HCT116 (cell line): Measurements from ENCODE around the gene HNF4A. TPM values are rescaled to one million over a fixed set of nuclear protein-coding genes. Genes with fewer than 3 reads are reported as not detected.
A peak's percentile ranks its signal among the peaks of the same experiment; 100 is the strongest.

ENCODE experiments used
- ATAC-seq: fragments of 200-7000 bp; cut with Tn5 transposase; 2 replicates; pipeline ENCODE4 v1.9.1; 2020; ENCODE audit warnings: mild to moderate bottlenecking, moderate library complexity
- BruUV-seq: library from RNA; stranded (reverse); fragments of 400-500 nt; replicated peaks from 2 replicates; lab custom pipeline; 2021; lab: Mats Ljungman, UMichigan
- CTCF ChIA-PET: fragments of 300-600 bp; sonication (Branson Sonifier 250); formaldehyde crosslinking; loops from one replicate; lab custom pipeline; 2021; ENCODE audit warnings: antibody characterized with exemption; lab: Charles Lee
- POLR2A ChIA-PET: fragments of 300-600, 350-600 bp; sonication (Branson Sonifier 250); formaldehyde crosslinking; loops from one replicate; lab custom pipeline; 2021; ENCODE audit warnings: antibody characterized with exemption; lab: Charles Lee
- RAD21 ChIA-PET, 2 experiments: fragments of 300-600 bp; sonication (Branson Sonifier 250); formaldehyde crosslinking; loops; one replicate each; lab custom pipeline; 2023; ENCODE audit warnings: low total read pairs in 2 of 2; ENCODE audit not compliant: uncharacterized antibody in 2 of 2, unreplicated experiment in 2 of 2, low non-redundant PET in 1 of 2; lab: Charles Lee
- DNase-seq: peaks from one replicate; pipeline ENCODE4 v3.0.0-alpha.2; 2010; ENCODE audit warnings: low read depth, low spot score
- H2AFZ ChIP-seq: fragments of 200-600 bp; shearing (Covaris generic), sonication (generic); 2 replicates; pipeline ENCODE4 v1.6.1; 2017; ENCODE audit warnings: low read depth, mixed run types, mixed read lengths, antibody characterized with exemption, low read length; ENCODE audit not compliant: poor library complexity, severe bottlenecking
- H3K27ac ChIP-seq: 2 replicates; pipeline ENCODE4 v1.5.1; 2012; ENCODE audit warnings: low read depth, low read length
- H3K27me3 ChIP-seq: fragments of 200-600 bp; sonication (generic); 2 replicates; pipeline ENCODE4 v1.6.1; 2016; ENCODE audit warnings: mixed run types, low read length, mixed read lengths; ENCODE audit not compliant: insufficient read depth
- H3K36me3 ChIP-seq, 2 experiments: fragments of 200-500 bp in 1 of 2; fragments of 200-600 bp in 1 of 2; sonication (Bioruptor generic) in 1 of 2; sonication (generic) in 1 of 2; 2 replicates each; pipeline versions ENCODE4 v1.5.1 to v1.6.1; 2014 to 2016; ENCODE audit warnings: low read length in 2 of 2, inconsistent platforms in 1 of 2, mixed read lengths in 1 of 2, mixed run types in 1 of 2; ENCODE audit not compliant: insufficient read depth in 2 of 2, control insufficient read depth in 1 of 2
- H3K4me1 ChIP-seq, 2 experiments: fragments of 200-600 bp in 1 of 2; sonication (generic) in 1 of 2; 2 replicates each; pipeline versions ENCODE4 v1.5.1 to v1.6.1; 2012 to 2017; ENCODE audit warnings: low read length in 2 of 2, inconsistent platforms in 1 of 2, mild to moderate bottlenecking in 1 of 2, mixed read lengths in 1 of 2, mixed run types in 1 of 2, moderate library complexity in 1 of 2; ENCODE audit not compliant: insufficient read depth in 2 of 2, control insufficient read depth in 1 of 2
- H3K4me2 ChIP-seq: fragments of 200-600 bp; sonication (generic); 2 replicates; pipeline ENCODE4 v1.6.1; 2017; ENCODE audit warnings: mixed run types, low read length, mixed read lengths
- H3K4me3 ChIP-seq, 2 experiments: fragments of 200-600 bp in 1 of 2; sonication (generic) in 1 of 2; replicated peaks in 1 of 2; 2 replicates each; pipeline ENCODE4 v1.5.1; 2011 to 2016; ENCODE audit warnings: low read length in 2 of 2, control low read depth in 1 of 2, low read depth in 1 of 2, mild to moderate bottlenecking in 1 of 2, mixed read lengths in 1 of 2, mixed run types in 1 of 2
- H3K79me2 ChIP-seq: fragments of 200-600 bp; sonication (generic); 2 replicates; pipeline ENCODE4 v1.6.1; 2017; ENCODE audit warnings: mild to moderate bottlenecking, mixed run types, low read length, moderate library complexity, mixed read lengths; ENCODE audit not compliant: insufficient read depth
- H3K9ac ChIP-seq: fragments of 200-600 bp; sonication (generic); 2 replicates; pipeline ENCODE4 v1.6.1; 2016; ENCODE audit warnings: low read length, mixed read lengths
- H3K9me2 ChIP-seq: fragments of 200-600 bp; sonication (generic), shearing (Covaris generic); 2 replicates; pipeline ENCODE4 v1.6.1; 2017; ENCODE audit warnings: mixed run types, mild to moderate bottlenecking, moderate library complexity; ENCODE audit not compliant: insufficient read depth
- H3K9me3 ChIP-seq, 2 experiments: fragments of 200-500 bp in 1 of 2; fragments of 200-600 bp in 1 of 2; sonication (Bioruptor generic) in 1 of 2; sonication (generic) in 1 of 2; 2 replicates each; pipeline ENCODE4 v1.6.1; 2014 to 2017; ENCODE audit warnings: low read length in 2 of 2, mixed read lengths in 2 of 2, inconsistent platforms in 1 of 2, low read depth in 1 of 2, mild to moderate bottlenecking in 1 of 2, mixed run types in 1 of 2, moderate library complexity in 1 of 2; ENCODE audit not compliant: control insufficient read depth in 1 of 2, insufficient read depth in 1 of 2
- H4K20me1 ChIP-seq: fragments of 200-600 bp; sonication (generic), shearing (Covaris generic); 2 replicates; pipeline ENCODE4 v1.6.1; 2017; ENCODE audit warnings: mixed run types, mild to moderate bottlenecking, moderate library complexity; ENCODE audit not compliant: insufficient read depth
- CEBPB ChIP-seq: IDR thresholded peaks from 2 replicates; pipeline ENCODE4 v1.6.1; 2012; ENCODE audit warnings: low read depth
- CTCF ChIP-seq, 3 experiments: fragments of 200-600 bp in 1 of 3; sonication (generic) in 1 of 3; IDR thresholded peaks in 2 of 3; conservative IDR thresholded peaks in 1 of 3; 2 replicates each; pipeline ENCODE4 v1.5.1; 2012 to 2017; ENCODE audit warnings: low read depth in 2 of 3, low read length in 2 of 3, antibody characterized with exemption in 1 of 3, borderline replicate concordance in 1 of 3, control low read depth in 1 of 3, mild to moderate bottlenecking in 1 of 3, mixed read lengths in 1 of 3, mixed run types in 1 of 3, moderate library complexity in 1 of 3; ENCODE audit not compliant: insufficient read depth in 1 of 3
- EGR1 ChIP-seq: IDR thresholded peaks from 2 replicates; pipeline ENCODE4 v1.6.1; 2012; ENCODE audit warnings: low read depth
- ELF1 ChIP-seq: IDR thresholded peaks from 2 replicates; pipeline ENCODE4 v1.6.1; 2012; ENCODE audit warnings: low read depth, borderline replicate concordance
- EZH2phosphoT487 ChIP-seq: fragments of 200-600 bp; IDR thresholded peaks from 2 replicates; pipeline ENCODE4 v1.6.1; 2018; ENCODE audit warnings: antibody characterized with exemption, borderline replicate concordance
- FOSL1 ChIP-seq: IDR thresholded peaks from 2 replicates; pipeline ENCODE4 v1.6.1; 2012; ENCODE audit warnings: low read depth
- JUND ChIP-seq: IDR thresholded peaks from 2 replicates; pipeline ENCODE4 v1.6.1; 2012
- POLR2A ChIP-seq: IDR thresholded peaks from 2 replicates; pipeline ENCODE4 v1.7.0; 2011; ENCODE audit warnings: borderline replicate concordance; ENCODE audit not compliant: insufficient read depth, insufficient read length; ENCODE audit errors: extremely low read depth
- POLR2AphosphoS5 ChIP-seq: IDR thresholded peaks from 2 replicates; pipeline ENCODE4 v1.6.1; 2011; ENCODE audit warnings: mild to moderate bottlenecking, low read depth, low read length, moderate library complexity
- RAD21 ChIP-seq: IDR thresholded peaks from 2 replicates; pipeline ENCODE4 v1.6.1; 2012; ENCODE audit warnings: low read depth, mild to moderate bottlenecking
- SP1 ChIP-seq: IDR thresholded peaks from 2 replicates; pipeline ENCODE4 v1.6.1; 2012; ENCODE audit warnings: low read depth
- SRF ChIP-seq: IDR thresholded peaks from 2 replicates; pipeline ENCODE4 v1.6.1; 2012; ENCODE audit warnings: low read depth
- TCF7L2 ChIP-seq: IDR thresholded peaks from 2 replicates; pipeline ENCODE4 v1.7.0; 2011; ENCODE audit warnings: borderline replicate concordance, inconsistent platforms; ENCODE audit not compliant: insufficient read depth, insufficient read length; ENCODE audit errors: extremely low read depth
- YY1 ChIP-seq: IDR thresholded peaks from 2 replicates; pipeline ENCODE4 v1.6.1; 2011; ENCODE audit warnings: low read length, low read depth, moderate library complexity, mild to moderate bottlenecking; ENCODE audit not compliant: insufficient replicate concordance; ENCODE audit errors: extremely low read depth
- ZFX ChIP-seq: fragments of 450-650 bp; IDR thresholded peaks from 2 replicates; pipeline ENCODE4 v1.6.1; 2017
- ZNF274 ChIP-seq: fragments of 200-500 bp; sonication (Bioruptor generic); IDR thresholded peaks from 2 replicates; pipeline ENCODE4 v1.6.1; 2014; ENCODE audit warnings: mild to moderate bottlenecking, low read depth, low read length, inconsistent platforms
- intact Hi-C: fragments of 100-400 bp; cut with micrococcal nuclease; formaldehyde crosslinking; loops from 2 replicates; pipeline ENCODE4 v1.10.0; 2022
- total RNA-seq: library from RNA; stranded (reverse); gene quantifications from one replicate; pipeline ENCODE4 v1.2.1, GENCODE V29; 2021; ENCODE audit not compliant: unreplicated experiment

HNF4A gene
- total RNA-seq, 1 experiment from 2014 or later = 7.4 TPM

- H3K4me2 ChIP-seq = peak overlapping the region; percentile 45
These were observed 66.6 kb downstream of the HNF4A start for GRCh38 chr20:44422083-44422482.

GRCh38 chr20:44423480-44423879 lies 68.0 kb downstream of the HNF4A start:
- Histone ChIP-seq H3K4me3 (no peak overlapping the region), H3K79me2 (no peaks in the 10 kb centered on the region), H3K4me2 (no peak overlapping the region), H3K9me2 (no peaks in the 10 kb centered on the region), H2AFZ (no peak overlapping the region), H3K9me3 (no peaks in the 10 kb centered on the region), H3K4me1 (peaks cover 0 to 6% of the 10 kb centered on the region in 2 experiments; a peak in 2 of 4 replicates), H4K20me1 (no peaks in the 10 kb centered on the region), H3K27me3 (no peaks in the 10 kb centered on the region), H3K27ac (no peak overlapping the region), H3K36me3 (no peaks in the 10 kb centered on the region), H3K9ac (no peak overlapping the region)
- no TSS peak for BruUV-seq
- no peak for TF ChIP-seq ELF1
- no peak for TF ChIP-seq POLR2A
- no peak for TF ChIP-seq ZFX
- no peak for TF ChIP-seq ZNF274
- no peak for TF ChIP-seq JUND
- no peak for TF ChIP-seq SP1
- no peak for TF ChIP-seq FOSL1
- TF ChIP-seq POLR2AphosphoS5 = no peak
- TF ChIP-seq EZH2phosphoT487 = no peak
- no peak for TF ChIP-seq CTCF (IDR thresholded peaks at IDR 0.05 in 2 of 3, conservative IDR thresholded peaks at IDR 0.05 in 1 of 3; ENCODE audit: borderline replicate concordance in 1 of 3, insufficient read depth in 1 of 3, low read depth in 2 of 3, low read length in 2 of 3)
- no peak for TF ChIP-seq TCF7L2
- TF ChIP-seq RAD21 = no peak
- TF ChIP-seq CEBPB = no peak
- no peak for TF ChIP-seq YY1
- TF ChIP-seq EGR1 = no peak
- ATAC-seq (peak; percentile 50; the same call in 1 of the 2 replicates), DNase-seq (no peak)
- RAD21 ChIA-PET = no interaction called here
- POLR2A ChIA-PET = no interaction called here
- CTCF ChIA-PET = no interaction called here
- intact Hi-C loops = no loop called here

More at GRCh38 chr20:44422083-44422482, 66.6 kb downstream of the HNF4A start:
- TF ChIP-seq SRF = no peak
- TF ChIP-seq, all 23 proteins: peak for 0
- ChIA-PET RAD21 (no interaction called here), CTCF (no interaction called here), POLR2A (no interaction called here)
- Histone ChIP-seq H3K4me1 (peaks cover 0 to 6% of the 10 kb centered on the region in 2 experiments; a peak in 2 of 4 replicates), H4K20me1 (no peaks in the 10 kb centered on the region), H3K27me3 (no peaks in the 10 kb centered on the region), H3K27ac (no peak overlapping the region), H3K9me2 (no peaks in the 10 kb centered on the region), H3K9me3 (no peaks in the 10 kb centered on the region), H3K4me3 (no peak overlapping the region), H3K36me3 (no peaks in the 10 kb centered on the region), H3K9ac (no peak overlapping the region), H2AFZ (no peak overlapping the region), H3K79me2 (no peaks in the 10 kb centered on the region)
- DNase-seq (no peak), ATAC-seq (peak; percentile 20; the same call in 1 of the 2 replicates)
- intact Hi-C loops = no loop called here
- no TSS peak for BruUV-seq
